GM12875 (cell line): ENCODE data around the gene HSFX2.
"Not testable (repeated sequence)": the region's sequence is repeated elsewhere in the genome, so short reads cannot be mapped to it uniquely, and the experiment has no call there.

Experiments
- H3K4me3 ChIP-seq: one replicate; pipeline ENCODE4 v1.5.1; 2011; ENCODE audit warnings: low read depth, low read length, control low read depth

HSFX2 gene

GRCh38 chrX:149545545-149546543, 49.3 kb downstream of the HSFX2 start:
- H3K4me3 ChIP-seq = not testable (repeated sequence)
